CD4-positive, CD25-positive, alpha-beta regulatory T cell (primary cell): ENCODE results near the gene ZC3H4. TPM values are rescaled to one million over a fixed set of nuclear protein-coding genes. Genes with fewer than 3 reads are reported as not detected.

Source experiments
- ATAC-seq, 2 donors: fragments of 150-1000 bp; cut with Tn5 transposase; one replicate each; pipeline ENCODE4 v1.10.0; 2021; ENCODE audit warnings: low read depth in 2 of 2, moderate number of reproducible peaks in 2 of 2, moderate library complexity in 1 of 2
- DNase-seq, 3 donors: peaks; one replicate each; pipeline versions ENCODE4 v3.0.0 to v3.0.0-alpha.2; 2012 to 2022; ENCODE audit warnings: mixed read lengths in 1 of 3
- H3K27ac ChIP-seq: one replicate; pipeline ENCODE4 v1.7.0; 2013; ENCODE audit warnings: mild to moderate bottlenecking, low read length; ENCODE audit not compliant: insufficient read depth, poor library complexity, severe bottlenecking
- H3K27me3 ChIP-seq: one replicate; pipeline ENCODE4 v1.7.0; 2013; ENCODE audit warnings: low read length; ENCODE audit not compliant: control insufficient read depth, insufficient read depth
- H3K36me3 ChIP-seq: one replicate; pipeline ENCODE4 v1.7.0; 2013; ENCODE audit warnings: mild to moderate bottlenecking, low read length, moderate library complexity; ENCODE audit not compliant: control insufficient read depth, insufficient read depth
- H3K4me1 ChIP-seq: 2 replicates; pipeline ENCODE4 v1.7.0; 2013; ENCODE audit warnings: mild to moderate bottlenecking, low read length; ENCODE audit not compliant: insufficient read depth, control insufficient read depth, poor library complexity, severe bottlenecking
- H3K4me3 ChIP-seq: one replicate; pipeline ENCODE4 v1.7.0; 2013; ENCODE audit warnings: low read depth, mild to moderate bottlenecking, low read length, moderate library complexity
- H3K9me3 ChIP-seq, 2 experiments: 1 replicate in 1 of 2; 2 replicates in 1 of 2; pipeline ENCODE4 v1.7.0; 2013; ENCODE audit warnings: low read length in 2 of 2, mild to moderate bottlenecking in 1 of 2, moderate library complexity in 1 of 2; ENCODE audit not compliant: control insufficient read depth in 2 of 2
- H3K27ac Mint-ChIP-seq, 3 donors: one replicate each; pipeline ENCODE4 v1.8.0; 2020 to 2022; ENCODE audit warnings: mild to moderate bottlenecking in 3 of 3, mixed read lengths in 3 of 3, moderate library complexity in 2 of 3
- H3K27me3 Mint-ChIP-seq: one replicate; pipeline ENCODE4 v1.8.0; 2022; ENCODE audit warnings: mild to moderate bottlenecking, mixed read lengths
- H3K36me3 Mint-ChIP-seq: one replicate; pipeline ENCODE4 v1.8.0; 2020; ENCODE audit warnings: mixed read lengths
- H3K4me1 Mint-ChIP-seq, 4 donors: one replicate each; pipeline ENCODE4 v1.8.0; 2020 to 2022; ENCODE audit warnings: mixed read lengths in 4 of 4, mild to moderate bottlenecking in 1 of 4
- H3K4me3 Mint-ChIP-seq, 4 donors: one replicate each; pipeline ENCODE4 v1.8.0; 2020 to 2022; ENCODE audit warnings: mild to moderate bottlenecking in 4 of 4, mixed read lengths in 4 of 4, moderate library complexity in 3 of 4
- H3K9me3 Mint-ChIP-seq, 7 donors: one replicate each; pipeline ENCODE4 v1.8.0; 2020 to 2022; ENCODE audit warnings: mixed read lengths in 7 of 7, mild to moderate bottlenecking in 3 of 7, moderate library complexity in 2 of 7
- polyA plus RNA-seq, 4 donors: library from polyadenylated mRNA; unstranded; fragments of 300-500 nt; fragmentation: Illumina TruSeq; gene quantifications; one replicate each; pipeline ENCODE4 v1.2.3, GENCODE V29; 2021
- total RNA-seq: library from RNA; stranded (reverse); gene quantifications from one replicate; pipeline ENCODE4 v1.2.3, GENCODE V29; 2022

Gene ZC3H4
- total and polyA plus RNA-seq, 5 donors from 2014 or later: 0.58 to 84.7 (median 0.78) TPM

GRCh38 chr19:47026889-47027288 lies 86.7 kb downstream of the ZC3H4 start:
- DNase-seq (no peak), ATAC-seq (no peak)
- Histone ChIP-seq H3K4me3 (no peak overlapping the region), H3K36me3 (no peaks in the 10 kb centered on the region), H3K27me3 (peaks cover 12% of the 10 kb centered on the region), H3K4me1 (peaks cover 6% of the 10 kb centered on the region), H3K9me3 (no peaks in the 10 kb centered on the region), H3K27ac (no peak overlapping the region)
- H3K4me3 Mint-ChIP-seq: no peak overlapping the region
- H3K36me3 Mint-ChIP-seq: no peaks in the 10 kb centered on the region
- H3K9me3 Mint-ChIP-seq: peaks cover 0 to 1% (median 0%) of the 10 kb centered on the region in 7 donors
- peaks cover 83% of the 10 kb centered on the region for H3K27me3 Mint-ChIP-seq
- no peak overlapping the region for H3K27ac Mint-ChIP-seq
- peaks cover 0 to 9% (median 6%) of the 10 kb centered on the region in 4 donors for H3K4me1 Mint-ChIP-seq

GRCh38 chr19:47026156-47026555 lies 87.4 kb downstream of the ZC3H4 start:
- H3K36me3 Mint-ChIP-seq: no peaks in the 10 kb centered on the region
- no peaks in the 10 kb centered on the region for H3K36me3 ChIP-seq
- DNase-seq: no peak
- peaks cover 12% of the 10 kb centered on the region for H3K4me1 ChIP-seq
- H3K4me3 ChIP-seq: no peak overlapping the region
- no peaks in the 10 kb centered on the region for H3K9me3 ChIP-seq
- H3K4me1 Mint-ChIP-seq: peaks cover 0 to 9% (median 6%) of the 10 kb centered on the region in 4 donors
- no peak for ATAC-seq
- peaks cover 14% of the 10 kb centered on the region for H3K27me3 ChIP-seq
- peaks cover 75% of the 10 kb centered on the region for H3K27me3 Mint-ChIP-seq
- peaks cover 0 to 1% (median 0%) of the 10 kb centered on the region in 7 donors for H3K9me3 Mint-ChIP-seq
- H3K4me3 Mint-ChIP-seq: no peak overlapping the region
- H3K27ac Mint-ChIP-seq: no peak overlapping the region
- no peak overlapping the region for H3K27ac ChIP-seq

DNA sequence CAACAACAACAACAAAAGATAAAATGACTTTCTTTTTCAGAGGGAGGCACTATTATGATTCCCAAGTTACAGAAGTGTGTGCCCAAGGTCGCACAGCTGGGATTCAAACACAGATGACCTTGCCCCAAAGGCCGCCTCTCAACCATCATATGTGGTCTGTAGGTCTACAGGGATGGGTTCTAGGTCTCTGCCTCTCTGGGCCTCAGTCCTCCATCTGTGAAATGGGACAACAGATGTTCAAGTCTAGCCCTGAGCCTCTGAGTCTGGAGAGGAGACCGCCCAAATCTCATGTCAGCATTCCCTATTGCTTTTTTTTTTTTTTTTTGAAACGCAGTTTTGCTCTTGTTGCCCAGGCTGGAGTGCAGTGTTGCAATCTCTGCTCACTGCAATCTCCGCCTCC lies 89.1 kb downstream of the ZC3H4 start:
- Histone ChIP-seq H3K4me1 (peaks cover 27% of the 10 kb centered on the region), H3K4me3 (no peak overlapping the region), H3K9me3 (no peaks in the 10 kb centered on the region), H3K27me3 (peaks cover 10% of the 10 kb centered on the region), H3K27ac (no peak overlapping the region), H3K36me3 (no peaks in the 10 kb centered on the region)
- H3K27me3 Mint-ChIP-seq: peaks cover 67% of the 10 kb centered on the region
- H3K27ac Mint-ChIP-seq: peak overlapping the region in 1 of 3 donors; percentile 83
- no peak overlapping the region for H3K4me3 Mint-ChIP-seq
- no peak for DNase-seq
- peaks cover 0 to 10% (median 7%) of the 10 kb centered on the region in 4 donors for H3K4me1 Mint-ChIP-seq
- H3K36me3 Mint-ChIP-seq: no peaks in the 10 kb centered on the region
- ATAC-seq: no peak
- H3K9me3 Mint-ChIP-seq: peaks cover 0 to 1% (median 0%) of the 10 kb centered on the region in 7 donors

GRCh38 chr19:47023448-47023794 lies 90.2 kb downstream of the ZC3H4 start:
- no peak overlapping the region for H3K4me3 ChIP-seq
- peak overlapping the region in 1 of 4 donors; percentile 28 for H3K4me3 Mint-ChIP-seq
- peaks cover 29% of the 10 kb centered on the region for H3K4me1 ChIP-seq
- H3K27ac Mint-ChIP-seq: no peak overlapping the region
- DNase-seq: no peak
- peaks cover 0 to 17% (median 9%) of the 10 kb centered on the region in 4 donors for H3K4me1 Mint-ChIP-seq
- no peaks in the 10 kb centered on the region for H3K36me3 Mint-ChIP-seq
- H3K27me3 Mint-ChIP-seq: peaks cover 67% of the 10 kb centered on the region
- no peak for ATAC-seq
- H3K9me3 Mint-ChIP-seq: peaks cover 0 to 3% (median 0%) of the 10 kb centered on the region in 7 donors
- H3K9me3 ChIP-seq: no peaks in the 10 kb centered on the region
- H3K36me3 ChIP-seq: no peaks in the 10 kb centered on the region
- peaks cover 15% of the 10 kb centered on the region for H3K27me3 ChIP-seq
- H3K27ac ChIP-seq: no peak overlapping the region

- Histone ChIP-seq H3K27ac (no peak overlapping the region), H3K27me3 (peaks cover 15% of the 10 kb centered on the region), H3K4me1 (peaks cover 29% of the 10 kb centered on the region), H3K9me3 (no peaks in the 10 kb centered on the region), H3K36me3 (no peaks in the 10 kb centered on the region), H3K4me3 (no peak overlapping the region)
- H3K36me3 Mint-ChIP-seq: no peaks in the 10 kb centered on the region
- DNase-seq (no peak), ATAC-seq (no peak)
- peak overlapping the region in 1 of 4 donors; percentile 24 for H3K4me3 Mint-ChIP-seq
- peaks cover 65% of the 10 kb centered on the region for H3K27me3 Mint-ChIP-seq
- no peak overlapping the region for H3K27ac Mint-ChIP-seq
- H3K4me1 Mint-ChIP-seq: peaks cover 0 to 17% (median 9%) of the 10 kb centered on the region in 4 donors
- H3K9me3 Mint-ChIP-seq: peaks cover 0 to 3% (median 0%) of the 10 kb centered on the region in 7 donors
These were observed 90.8 kb downstream of the ZC3H4 start for GRCh38 chr19:47022541-47023447.

DNA sequence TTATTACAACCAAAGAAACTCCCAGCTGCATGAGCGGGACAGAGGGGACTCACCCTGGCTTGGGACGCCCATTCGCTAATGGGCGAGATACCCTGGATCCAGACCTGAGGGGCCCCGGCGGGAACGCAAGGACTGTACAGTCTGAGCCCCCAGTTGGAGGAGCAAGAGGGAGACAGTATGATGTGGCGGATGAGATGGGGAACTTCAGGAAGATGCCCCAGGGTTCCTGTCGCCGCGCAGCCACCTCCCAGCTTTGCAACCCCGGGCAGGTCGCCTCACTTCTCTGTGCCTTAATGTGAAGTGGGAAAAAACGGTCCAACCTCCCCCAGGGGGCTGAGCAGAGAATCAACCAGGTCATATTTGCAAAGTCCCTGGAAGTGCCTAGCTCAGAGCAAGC lies 91.4 kb downstream of the ZC3H4 start:
- peaks cover 15% of the 10 kb centered on the region for H3K27me3 ChIP-seq
- H3K4me3 ChIP-seq: no peak overlapping the region
- H3K4me1 ChIP-seq: peaks cover 29% of the 10 kb centered on the region
- H3K9me3 ChIP-seq: no peaks in the 10 kb centered on the region
- Mint-ChIP-seq H3K36me3 (no peaks in the 10 kb centered on the region), H3K4me3 (no peak overlapping the region), H3K27ac (no peak overlapping the region), H3K9me3 (peaks cover 0 to 3% (median 0%) of the 10 kb centered on the region in 7 donors), H3K27me3 (peaks cover 61% of the 10 kb centered on the region), H3K4me1 (peaks cover 0 to 17% (median 9%) of the 10 kb centered on the region in 4 donors)
- ATAC-seq (no peak), DNase-seq (no peak)
- H3K36me3 ChIP-seq: no peaks in the 10 kb centered on the region
- no peak overlapping the region for H3K27ac ChIP-seq

- Mint-ChIP-seq H3K27ac (no peak overlapping the region), H3K4me3 (no peak overlapping the region), H3K4me1 (peaks cover 0 to 17% (median 9%) of the 10 kb centered on the region in 4 donors), H3K36me3 (no peaks in the 10 kb centered on the region), H3K27me3 (peaks cover 62% of the 10 kb centered on the region), H3K9me3 (peaks cover 0 to 3% (median 0%) of the 10 kb centered on the region in 7 donors)
- Histone ChIP-seq H3K36me3 (no peaks in the 10 kb centered on the region), H3K4me1 (peaks cover 29% of the 10 kb centered on the region), H3K27ac (no peak overlapping the region), H3K9me3 (no peaks in the 10 kb centered on the region), H3K4me3 (no peak overlapping the region), H3K27me3 (peaks cover 15% of the 10 kb centered on the region)
- DNase-seq (no peak), ATAC-seq (no peak)
These were observed 91.9 kb downstream of the ZC3H4 start for GRCh38 chr19:47021536-47022139.
